ENCODE data around the gene MRPL38.

Gene MRPL38
- long read RNA-seq, transcript MRPL38-201 (9 exons, 1,888 nt): major isoform, 915 of 998 reads
- long read RNA-seq, partial matches to known transcripts: 11 of 998 reads
- long read RNA-seq, other reads (novel, unspliced or antisense): 72 of 998 reads

DNA sequence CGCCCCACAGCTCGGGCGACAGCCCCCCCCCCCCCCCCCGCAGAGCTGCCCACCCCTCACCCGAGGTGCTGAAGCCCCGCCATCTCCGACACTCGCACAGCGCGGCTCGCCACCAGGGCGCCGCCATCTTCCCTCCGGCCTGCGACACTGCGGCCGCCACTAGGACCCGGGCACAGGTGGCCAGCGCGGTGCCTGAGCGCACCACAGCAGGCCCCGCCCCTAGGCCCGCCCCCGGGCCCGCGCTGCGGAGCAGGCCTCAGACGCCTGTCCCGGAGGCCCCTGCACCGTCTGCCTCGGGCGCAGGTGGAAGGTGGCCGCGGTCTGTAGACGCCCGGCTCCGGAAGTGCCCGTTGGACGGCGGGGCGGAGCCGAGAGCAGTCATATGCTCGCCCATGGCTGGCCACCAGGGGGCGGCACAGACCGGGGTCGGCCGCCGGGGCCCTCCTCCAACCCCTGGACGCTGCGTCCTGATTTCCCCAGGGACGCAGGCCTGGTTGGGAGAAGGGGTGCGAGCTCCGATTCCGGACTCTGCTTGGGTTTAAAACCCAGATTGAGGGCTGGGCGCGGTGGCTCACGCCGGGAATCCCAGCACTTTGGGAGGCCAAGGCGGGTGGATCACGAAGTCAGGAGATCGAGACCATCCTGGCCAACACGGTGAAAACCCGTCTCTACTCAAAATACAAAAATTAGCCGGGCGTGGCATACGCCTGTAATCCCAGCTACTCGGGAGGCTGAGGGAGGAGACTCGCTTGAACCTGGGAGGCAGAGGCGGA lies at the start of gene MRPL38:
Gene MRPL38 (minus strand): TSS at position 136 of the 773 bp plus-strand sequence. CDS start 9 bp downstream, at position 127.
- TF ChIP-seq SPI1 (IDR thresholded peaks at IDR 0.05; ENCODE audit: borderline replicate concordance, low read depth) (peak; percentile 2; the same call in 1 of the 2 replicates), CTCF (IDR thresholded peaks at IDR 0.05; ENCODE audit: insufficient read depth, low read length) (peak; percentile 54), GABPA (IDR thresholded peaks at IDR 0.05; ENCODE audit: low read depth) (no peak; the same call in 1 of the 2 replicates), REST (IDR thresholded peaks at IDR 0.05; ENCODE audit: insufficient replicate concordance, low read depth) (no peak), POLR2AphosphoS5 (IDR thresholded peaks at IDR 0.05; ENCODE audit: low read depth) (peak; percentile 75)
- Histone ChIP-seq H3K4me3 (replicated peaks; ENCODE audit: insufficient read depth, low read length) (peak within 1 kb of the TSS; percentile 85), H3K27me3 (ENCODE audit: insufficient read depth, poor library complexity, severe bottlenecking) (no peaks in the 10 kb centered on the region), H3K27ac (replicated peaks) (peak within 1 kb of the TSS; percentile 78)
- peak; percentile 96 for DNase-seq (ENCODE audit: low read depth in 1 of 2, low spot score in 1 of 2)

DNA sequence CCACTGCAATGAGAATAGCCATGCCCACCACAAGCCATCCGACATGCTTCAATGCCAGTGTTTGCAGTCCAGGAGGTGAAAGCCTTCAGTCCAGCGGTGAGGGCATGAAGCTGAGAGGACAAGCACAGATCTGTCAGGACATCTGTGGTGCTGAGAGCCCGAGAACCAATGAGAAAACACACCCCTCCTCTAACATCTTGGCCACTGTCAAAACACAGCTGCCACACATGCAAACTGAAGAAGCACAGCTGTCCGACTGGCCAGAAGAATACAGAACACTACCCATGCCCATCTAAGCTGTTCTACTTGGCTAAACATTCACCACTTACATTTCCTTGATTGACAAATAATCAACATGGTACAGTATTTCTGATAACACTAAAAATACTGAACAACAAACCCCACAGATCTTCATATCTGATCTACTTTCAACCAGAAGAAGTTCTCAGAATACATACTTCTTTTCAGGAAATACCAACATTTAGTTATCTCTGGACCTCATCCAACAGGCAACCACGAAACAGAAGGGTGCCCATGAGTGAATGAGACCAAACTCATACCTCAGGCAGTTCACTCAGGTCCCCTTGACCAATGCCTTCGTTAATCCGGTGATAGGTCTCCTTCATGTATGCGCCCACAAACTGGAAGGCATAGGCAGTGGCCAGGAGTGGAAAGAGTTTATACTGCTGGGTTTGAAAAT lies 46.3 kb upstream of the MRPL38 start:
- no peak overlapping the region for H3K27ac ChIP-seq (replicated peaks)
- DNase-seq (ENCODE audit: low read depth in 1 of 2, low spot score in 1 of 2): no peak
- H3K4me3 ChIP-seq (replicated peaks; ENCODE audit: insufficient read depth, low read length): no peak overlapping the region
- TF ChIP-seq CTCF (IDR thresholded peaks at IDR 0.05; ENCODE audit: insufficient read depth, low read length): no peak
- TF ChIP-seq SPI1 (IDR thresholded peaks at IDR 0.05; ENCODE audit: borderline replicate concordance, low read depth): no peak
- no peak for TF ChIP-seq POLR2AphosphoS5 (IDR thresholded peaks at IDR 0.05; ENCODE audit: low read depth)
- TF ChIP-seq GABPA (IDR thresholded peaks at IDR 0.05; ENCODE audit: low read depth): no peak
- no peaks in the 10 kb centered on the region for H3K27me3 ChIP-seq (ENCODE audit: insufficient read depth, poor library complexity, severe bottlenecking)

GRCh38 chr17:75950421-75950820 lies 45.7 kb upstream of the MRPL38 start:
- Histone ChIP-seq H3K27ac (replicated peaks) (no peak overlapping the region), H3K4me3 (replicated peaks; ENCODE audit: insufficient read depth, low read length) (no peak overlapping the region), H3K27me3 (ENCODE audit: insufficient read depth, poor library complexity, severe bottlenecking) (no peaks in the 10 kb centered on the region)
- TF ChIP-seq GABPA (IDR thresholded peaks at IDR 0.05; ENCODE audit: low read depth) (no peak), POLR2AphosphoS5 (IDR thresholded peaks at IDR 0.05; ENCODE audit: low read depth) (no peak), SPI1 (IDR thresholded peaks at IDR 0.05; ENCODE audit: borderline replicate concordance, low read depth) (no peak), REST (IDR thresholded peaks at IDR 0.05; ENCODE audit: insufficient replicate concordance, low read depth) (no peak), CTCF (IDR thresholded peaks at IDR 0.05; ENCODE audit: insufficient read depth, low read length) (no peak)
- DNase-seq (ENCODE audit: low read depth in 1 of 2, low spot score in 1 of 2): no peak
